Cardiac fibroblast (primary cell): Measurements from ENCODE around the gene BICD1.

Source experiments
- DNase-seq, 2 donors: peaks; one replicate each; pipeline versions ENCODE4 v3.0.0 to v3.0.0-alpha.2; 2010; ENCODE audit warnings: low read depth in 2 of 2
- H3K4me3 ChIP-seq, 2 donors: replicated peaks in 1 of 2; 1 replicate in 1 of 2; 2 replicates in 1 of 2; pipeline ENCODE4 v1.5.1; 2011; ENCODE audit warnings: low read depth in 2 of 2, low read length in 2 of 2, mild to moderate bottlenecking in 2 of 2, moderate library complexity in 1 of 2
- TF ChIP-seq, protein P1 (sequence below): IDR thresholded peaks from one replicate; pipeline ENCODE4 v1.5.1; 2011; ENCODE audit warnings: low read depth, mild to moderate bottlenecking, low read length, inconsistent platforms

The BICD1 gene

DNA sequence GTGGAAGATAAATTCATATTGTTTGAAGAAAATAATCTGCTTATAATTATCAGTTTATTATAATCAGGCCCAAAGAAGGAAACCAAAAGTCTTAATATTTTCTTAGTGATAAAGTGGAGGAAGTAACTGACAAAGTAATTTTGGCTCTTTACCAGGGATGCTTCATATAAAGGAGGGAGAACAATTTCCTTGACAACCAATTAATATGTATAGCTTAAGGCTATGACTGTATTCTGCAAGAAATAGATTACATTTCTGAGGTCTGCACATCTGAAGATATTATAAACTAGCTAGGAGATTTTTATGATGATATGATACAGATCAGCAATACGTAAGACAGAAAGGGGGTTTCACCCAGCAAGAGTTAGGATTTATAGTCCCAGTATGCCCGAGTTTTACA lies 90.8 kb downstream of the BICD1 start:
- DNase-seq = no peak
- no peak overlapping the region for H3K4me3 ChIP-seq
- TF ChIP-seq, protein P1, sequence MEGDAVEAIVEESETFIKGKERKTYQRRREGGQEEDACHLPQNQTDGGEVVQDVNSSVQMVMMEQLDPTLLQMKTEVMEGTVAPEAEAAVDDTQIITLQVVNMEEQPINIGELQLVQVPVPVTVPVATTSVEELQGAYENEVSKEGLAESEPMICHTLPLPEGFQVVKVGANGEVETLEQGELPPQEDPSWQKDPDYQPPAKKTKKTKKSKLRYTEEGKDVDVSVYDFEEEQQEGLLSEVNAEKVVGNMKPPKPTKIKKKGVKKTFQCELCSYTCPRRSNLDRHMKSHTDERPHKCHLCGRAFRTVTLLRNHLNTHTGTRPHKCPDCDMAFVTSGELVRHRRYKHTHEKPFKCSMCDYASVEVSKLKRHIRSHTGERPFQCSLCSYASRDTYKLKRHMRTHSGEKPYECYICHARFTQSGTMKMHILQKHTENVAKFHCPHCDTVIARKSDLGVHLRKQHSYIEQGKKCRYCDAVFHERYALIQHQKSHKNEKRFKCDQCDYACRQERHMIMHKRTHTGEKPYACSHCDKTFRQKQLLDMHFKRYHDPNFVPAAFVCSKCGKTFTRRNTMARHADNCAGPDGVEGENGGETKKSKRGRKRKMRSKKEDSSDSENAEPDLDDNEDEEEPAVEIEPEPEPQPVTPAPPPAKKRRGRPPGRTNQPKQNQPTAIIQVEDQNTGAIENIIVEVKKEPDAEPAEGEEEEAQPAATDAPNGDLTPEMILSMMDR = no peak

DNA sequence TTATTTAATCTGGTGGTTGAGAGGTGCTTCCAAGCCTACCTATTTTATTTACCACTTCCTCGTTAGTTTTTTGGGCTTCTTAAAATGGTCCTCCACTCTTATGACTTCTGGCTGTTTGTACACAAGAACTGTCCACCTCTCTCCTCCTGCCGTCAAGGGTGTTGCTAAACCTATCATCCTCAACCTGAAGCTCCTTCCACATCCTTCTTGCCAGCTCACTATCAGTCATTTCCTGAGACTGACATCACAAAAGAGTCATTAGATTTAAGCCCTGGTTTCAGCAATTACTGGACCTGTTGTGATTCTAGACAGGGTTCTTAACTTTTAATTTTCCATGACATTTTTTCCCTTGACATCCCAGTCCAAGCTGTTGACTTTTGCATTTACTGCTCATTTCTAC lies 91.9 kb downstream of the BICD1 start:
- TF ChIP-seq, protein P1 = no peak
- peak; percentile 15 to 74 for DNase-seq

DNA sequence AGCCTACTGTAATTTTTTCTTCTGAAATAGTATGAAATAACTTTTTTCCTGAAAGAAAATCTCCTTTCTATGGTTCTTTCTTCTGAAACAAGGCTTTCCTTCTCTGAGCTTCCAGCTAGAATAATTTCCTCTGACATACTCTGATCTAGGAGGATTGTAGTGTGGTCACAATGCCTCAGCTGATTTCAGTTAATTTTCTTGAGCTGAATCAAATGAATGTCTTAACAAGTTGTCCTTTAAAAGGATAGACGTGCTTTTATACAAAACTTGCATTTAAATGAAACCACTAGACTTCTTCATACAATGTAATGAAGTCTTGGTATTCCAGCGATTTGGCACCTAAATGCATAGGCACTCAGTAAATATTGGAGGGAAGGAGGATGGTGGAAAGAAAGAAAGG lies 94.4 kb downstream of the BICD1 start:
- no peak overlapping the region for H3K4me3 ChIP-seq
- TF ChIP-seq, protein P1 = no peak
- no peak for DNase-seq

More for the DNA sequence above, 91.9 kb downstream of the BICD1 start:
- no peak overlapping the region for H3K4me3 ChIP-seq

DNA sequence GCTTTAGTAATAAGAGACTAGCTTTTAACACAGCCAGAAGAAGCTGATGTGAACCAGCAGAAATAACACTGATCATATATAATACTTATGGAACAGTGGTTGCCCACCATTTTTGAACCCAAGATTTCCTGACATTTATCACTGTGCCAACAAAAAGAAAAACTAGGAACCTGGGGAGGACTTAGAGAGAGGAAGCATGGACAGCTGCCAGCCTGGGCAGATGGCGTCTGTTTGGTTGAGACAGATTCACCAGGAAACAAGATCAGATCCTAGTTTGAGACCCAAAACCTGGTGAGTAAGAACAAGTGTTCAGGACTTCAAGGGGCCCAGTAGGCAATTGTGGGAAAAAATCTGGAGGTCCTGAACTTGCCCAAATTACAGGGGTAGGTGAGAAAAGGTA lies 95.3 kb downstream of the BICD1 start:
- TF ChIP-seq, protein P1 = no peak

DNA sequence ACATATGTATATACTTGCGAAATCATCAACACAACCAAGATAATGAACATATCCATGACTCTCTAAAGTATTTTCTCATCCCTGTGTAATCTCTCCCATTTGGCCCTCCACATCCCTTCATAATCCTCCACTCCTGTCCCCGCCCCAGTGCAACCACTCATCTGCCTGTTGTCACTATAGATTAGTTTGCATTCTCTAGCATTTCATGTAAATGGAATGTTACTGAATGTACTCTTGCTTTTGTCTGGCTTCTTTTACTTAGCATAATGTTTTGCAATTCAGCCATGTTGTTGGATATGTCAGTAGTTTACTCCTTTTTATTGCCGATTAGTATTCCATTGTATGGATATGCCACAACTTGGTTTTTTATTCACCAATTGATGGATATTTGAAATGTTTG lies 99.1 kb downstream of the BICD1 start:
- TF ChIP-seq, protein P1 = no peak
- DNase-seq = peak in 1 of 2 donors; percentile 4
- no peak overlapping the region for H3K4me3 ChIP-seq

More for the DNA sequence above, 95.3 kb downstream of the BICD1 start:
- no peak overlapping the region for H3K4me3 ChIP-seq
- no peak for DNase-seq

DNA sequence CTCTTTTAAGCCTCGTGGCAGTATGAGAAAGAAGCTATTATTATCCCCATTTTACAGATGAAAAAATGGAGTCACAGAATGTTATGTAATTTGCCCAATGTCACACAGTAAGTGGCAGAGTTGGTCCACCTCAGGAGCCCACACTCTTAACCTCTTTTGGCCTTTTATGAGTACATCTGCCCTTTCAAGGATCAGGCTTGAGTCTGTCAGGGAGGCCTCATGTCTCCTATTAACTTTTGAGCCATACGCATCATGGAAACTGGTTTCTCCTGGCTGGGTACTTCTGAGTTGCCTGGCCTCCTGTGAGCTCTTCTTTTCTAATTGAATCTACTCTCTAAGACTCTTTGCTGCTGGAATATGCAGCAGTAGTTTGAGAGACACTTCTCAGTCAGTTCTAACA lies 101.7 kb downstream of the BICD1 start:
- no peak for DNase-seq
- H3K4me3 ChIP-seq = no peak overlapping the region
- TF ChIP-seq, protein P1 = no peak

DNA sequence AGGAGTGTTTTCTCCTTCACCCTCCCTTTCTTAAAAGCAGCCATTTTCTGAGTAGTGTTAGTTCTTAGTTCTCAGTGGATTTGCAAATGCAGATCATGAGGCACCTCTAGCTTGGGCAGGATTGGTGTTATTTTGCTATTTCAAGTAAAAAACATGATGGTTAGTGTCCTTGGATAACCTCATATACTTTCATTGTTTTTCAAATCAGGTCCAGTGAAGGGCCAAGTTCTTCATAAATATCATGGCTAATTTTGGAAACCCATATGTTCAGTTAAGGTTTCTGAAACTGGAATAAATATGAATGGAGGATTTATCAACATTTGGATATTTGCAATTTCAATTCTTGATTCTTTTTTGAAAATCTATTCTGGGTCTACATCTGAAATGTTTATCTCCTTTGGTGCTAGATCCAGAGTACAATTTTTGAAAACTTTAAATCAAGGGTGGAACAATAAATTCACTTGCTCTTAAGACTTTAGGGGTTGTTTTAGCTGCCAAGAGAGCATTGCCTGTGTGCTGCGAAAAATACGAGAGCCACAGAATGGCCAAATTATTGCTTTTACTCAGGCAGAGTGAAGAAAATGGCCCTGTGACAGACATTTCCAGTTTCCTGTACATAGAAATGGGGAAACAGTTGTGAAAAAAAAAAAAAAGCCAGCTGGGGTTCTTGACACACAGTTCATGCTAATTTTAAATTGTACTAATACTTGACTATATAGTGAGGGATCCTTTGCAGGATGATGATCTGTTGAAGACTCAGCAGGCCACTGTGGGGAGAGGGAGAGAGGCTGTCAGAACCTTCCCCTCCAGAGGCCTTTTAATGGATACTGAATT lies 104.6 kb downstream of the BICD1 start:
- TF ChIP-seq, protein P1 = no peak
- DNase-seq = peak in 1 of 2 donors; percentile 7
- no peak overlapping the region for H3K4me3 ChIP-seq
